GM23248 (cell line): ENCODE measurements around the gene FAM171A1.

Experiments
- EZH2 ChIP-seq: fragments of 200-600 bp; sonication (generic); IDR thresholded peaks from 2 replicates; pipeline ENCODE4 v1.6.1; 2018; ENCODE audit warnings: antibody characterized with exemption, mild to moderate bottlenecking; ENCODE audit not compliant: insufficient read depth, poor library complexity, severe bottlenecking
- EZH2phosphoT487 ChIP-seq: fragments of 200-600 bp; sonication (generic); IDR thresholded peaks from 2 replicates; pipeline ENCODE4 v1.6.1; 2018; ENCODE audit warnings: antibody characterized with exemption, moderate library complexity, mild to moderate bottlenecking, low read depth; ENCODE audit not compliant: insufficient read depth

DNA sequence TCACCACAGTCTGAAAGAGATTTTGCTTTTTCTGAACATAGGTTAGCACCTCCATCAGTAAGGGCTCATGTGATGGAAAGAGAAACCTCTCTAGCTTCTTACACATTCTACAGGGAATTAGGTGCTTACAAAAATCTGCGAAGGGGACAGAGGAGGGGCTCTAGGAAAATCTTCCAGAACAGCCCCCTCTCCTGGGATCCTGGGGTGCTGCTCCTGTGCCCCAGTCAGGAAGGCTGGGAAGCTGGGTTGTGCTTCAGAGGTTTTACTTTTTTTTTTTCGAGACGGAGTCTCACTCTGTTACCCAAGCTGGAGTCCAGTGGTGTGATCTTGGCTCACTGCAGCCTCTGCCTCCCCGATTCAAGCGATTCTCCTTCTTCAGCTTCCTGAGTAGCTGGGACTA lies 7.5 kb upstream of the FAM171A1 start:
- TF ChIP-seq EZH2phosphoT487 (no peak), EZH2 (no peak)
